T-cell (primary cell): ENCODE data around the gene CBFA2T3. TPM values are rescaled to one million over a fixed set of nuclear protein-coding genes. Genes with fewer than 3 reads are reported as not detected.

ENCODE experiments used
- ATAC-seq, 4 experiments: fragments of 200-7000 bp in 3 of 4; fragments of 150-1000 bp in 1 of 4; cut with Tn5 transposase; replicated peaks in 1 of 4; 1 replicate in 3 of 4; 2 replicates in 1 of 4; pipeline ENCODE4 v1.10.0; 2021; ENCODE audit warnings: moderate library complexity in 3 of 4, mild to moderate bottlenecking in 2 of 4, moderate number of reproducible peaks in 1 of 4
- CTCF ChIA-PET, 2 donors: fragments of 300-600 bp; sonication (Branson Sonifier 250); formaldehyde crosslinking; loops; one replicate each; lab custom pipeline; 2022; ENCODE audit warnings: antibody characterized with exemption in 2 of 2; lab: Charles Lee
- POLR2A ChIA-PET, 2 donors: fragments of 300-600 bp; sonication (Branson Sonifier 250); formaldehyde crosslinking; loops; one replicate each; lab custom pipeline; 2022; ENCODE audit warnings: antibody characterized with exemption in 2 of 2; lab: Charles Lee
- DNase-seq, 35 experiments: peaks; one replicate each; pipeline versions ENCODE4 v3.0.0 to v3.0.0-alpha.2; 2013 to 2023
- H3K27ac ChIP-seq: one replicate; pipeline ENCODE4 v1.5.1; 2013; ENCODE audit warnings: low read length
- H3K27me3 ChIP-seq, 2 experiments: replicated peaks in 1 of 2; 1 replicate in 1 of 2; 2 replicates in 1 of 2; pipeline versions ENCODE4 v1.6.1 to v1.7.0; 2013; ENCODE audit warnings: low read length in 1 of 2, mixed read lengths in 1 of 2; ENCODE audit not compliant: control insufficient read depth in 2 of 2, insufficient read depth in 2 of 2; ENCODE audit errors: extremely low read depth in 1 of 2
- H3K36me3 ChIP-seq, 2 donors: 1 replicate in 1 of 2; 2 replicates in 1 of 2; pipeline versions ENCODE4 v1.6.1 to v1.7.0; 2013; ENCODE audit warnings: low read length in 1 of 2; ENCODE audit not compliant: control insufficient read depth in 2 of 2, insufficient read depth in 1 of 2; ENCODE audit errors: extremely low read depth in 1 of 2
- H3K4me1 ChIP-seq, 2 experiments: 1 replicate in 1 of 2; 2 replicates in 1 of 2; pipeline versions ENCODE4 v1.6.1 to v1.7.0; 2013; ENCODE audit warnings: low read length in 2 of 2, mixed read lengths in 1 of 2; ENCODE audit not compliant: insufficient read depth in 2 of 2, control insufficient read depth in 1 of 2; ENCODE audit errors: extremely low read depth in 1 of 2
- H3K4me3 ChIP-seq, 2 donors: 1 replicate in 1 of 2; 2 replicates in 1 of 2; pipeline versions ENCODE4 v1.5.1 to v1.7.0; 2013; ENCODE audit warnings: mild to moderate bottlenecking in 2 of 2, low read length in 1 of 2, moderate library complexity in 1 of 2; ENCODE audit not compliant: control insufficient read depth in 1 of 2; ENCODE audit errors: extremely low read depth in 1 of 2
- H3K9me3 ChIP-seq: 2 replicates; pipeline ENCODE4 v1.7.0; 2013
- H3K27ac Mint-ChIP-seq, 2 donors: one replicate each; pipeline ENCODE4 v1.8.0; 2020 to 2021; ENCODE audit warnings: mild to moderate bottlenecking in 2 of 2, mixed read lengths in 2 of 2
- H3K27me3 Mint-ChIP-seq, 2 donors: one replicate each; pipeline ENCODE4 v1.8.0; 2021 to 2022; ENCODE audit warnings: mixed read lengths in 2 of 2
- H3K36me3 Mint-ChIP-seq: one replicate; pipeline ENCODE4 v1.8.0; 2021; ENCODE audit warnings: mixed read lengths
- H3K4me1 Mint-ChIP-seq, 3 donors: one replicate each; pipeline ENCODE4 v1.8.0; 2020 to 2022; ENCODE audit warnings: mixed read lengths in 3 of 3, mild to moderate bottlenecking in 1 of 3
- H3K4me3 Mint-ChIP-seq, 3 donors: one replicate each; pipeline ENCODE4 v1.8.0; 2020 to 2022; ENCODE audit warnings: mild to moderate bottlenecking in 3 of 3, mixed read lengths in 3 of 3, moderate library complexity in 3 of 3
- H3K9me3 Mint-ChIP-seq, 3 donors: one replicate each; pipeline ENCODE4 v1.8.0; 2020 to 2022; ENCODE audit warnings: mixed read lengths in 3 of 3
- WGBS: methylation state at CpG from one replicate; pipeline ENCODE4 v1.1.5; 2013; ENCODE audit warnings: missing lambda C conversion rate; ENCODE audit not compliant: insufficient coverage; 5-methylcytosine and 5-hydroxymethylcytosine counted together
- total RNA-seq, 35 experiments: library from RNA in 6 of 35; stranded (reverse) in 6 of 35; fragments of 120-200 nt in 1 of 35; gene quantifications; one replicate each; pipeline versions ENCODE4 v1.2.1 to v1.2.4 and lab custom pipeline; 2013 to 2026

CBFA2T3 gene
- total RNA-seq, 5 donors from 2014 or later (not counting 1 experiment from before 2014, with no cell fraction given), result 2.0 to 4.0 (median 2.1) TPM

- no peak for DNase-seq
- H3K27me3 Mint-ChIP-seq, result no peaks in the 10 kb centered on the region
- ChIA-PET CTCF (no interaction called here), POLR2A (no interaction called here)
- H3K4me1 Mint-ChIP-seq, result no peaks in the 10 kb centered on the region
- H3K4me3 Mint-ChIP-seq, result no peak overlapping the region
- no peak overlapping the region for H3K4me3 ChIP-seq
- H3K9me3 Mint-ChIP-seq, result no peaks in the 10 kb centered on the region
- H3K27ac ChIP-seq, result no peak overlapping the region
- no peaks in the 10 kb centered on the region for H3K36me3 Mint-ChIP-seq
- H3K9me3 ChIP-seq, result no peaks in the 10 kb centered on the region
- no peak overlapping the region for H3K27ac Mint-ChIP-seq
- 69% methylated on average over 10 of the region's 16 CpGs for WGBS
- H3K27me3 ChIP-seq, result peaks cover 0 to 18% of the 10 kb centered on the region in 2 experiments
- H3K36me3 ChIP-seq, result no peaks in the 10 kb centered on the region
- no peak for ATAC-seq
- H3K4me1 ChIP-seq, result no peaks in the 10 kb centered on the region
These were observed 71.0 kb downstream of the CBFA2T3 start for GRCh38 chr16:88906020-88906419.

GRCh38 chr16:88905563-88905962 lies 71.4 kb downstream of the CBFA2T3 start:
- Histone ChIP-seq H3K27me3 (peaks cover 0 to 19% of the 10 kb centered on the region in 2 experiments), H3K4me3 (no peak overlapping the region), H3K9me3 (no peaks in the 10 kb centered on the region), H3K4me1 (no peaks in the 10 kb centered on the region), H3K36me3 (no peaks in the 10 kb centered on the region), H3K27ac (no peak overlapping the region)
- WGBS, result 67% methylated on average over 3 of the region's 13 CpGs
- ChIA-PET POLR2A (no interaction called here), CTCF (no interaction called here)
- DNase-seq (peak in 2 of 35 experiments; percentile 9 to 21), ATAC-seq (no peak)
- Mint-ChIP-seq H3K4me3 (no peak overlapping the region), H3K36me3 (no peaks in the 10 kb centered on the region), H3K27me3 (no peaks in the 10 kb centered on the region), H3K4me1 (no peaks in the 10 kb centered on the region), H3K27ac (no peak overlapping the region), H3K9me3 (no peaks in the 10 kb centered on the region)

- ChIA-PET POLR2A (no interaction called here), CTCF (interaction anchor here in 1 of 2 donors (0.5 kb wide), 1 partner anchor 1072 kb away, joined by 5 read pairs; no protein-coding TSS in a partner anchor)
- no peak for ATAC-seq
- H3K4me1 ChIP-seq, result no peaks in the 10 kb centered on the region
- no peak overlapping the region for H3K4me3 ChIP-seq
- no peak overlapping the region for H3K4me3 Mint-ChIP-seq
- H3K9me3 ChIP-seq, result no peaks in the 10 kb centered on the region
- no peaks in the 10 kb centered on the region for H3K9me3 Mint-ChIP-seq
- H3K36me3 Mint-ChIP-seq, result no peaks in the 10 kb centered on the region
- no peaks in the 10 kb centered on the region for H3K27me3 Mint-ChIP-seq
- 91% methylated on average over 13 of the region's 21 CpGs for WGBS
- peaks cover 0 to 20% of the 10 kb centered on the region in 2 experiments for H3K27me3 ChIP-seq
- DNase-seq, result no peak
- no peak overlapping the region for H3K27ac Mint-ChIP-seq
- H3K36me3 ChIP-seq, result no peaks in the 10 kb centered on the region
- no peak overlapping the region for H3K27ac ChIP-seq
- no peaks in the 10 kb centered on the region for H3K4me1 Mint-ChIP-seq
These were observed 72.2 kb downstream of the CBFA2T3 start for GRCh38 chr16:88904676-88905365.

- peaks cover 0 to 20% of the 10 kb centered on the region in 2 experiments for H3K27me3 ChIP-seq
- no peaks in the 10 kb centered on the region for H3K4me1 Mint-ChIP-seq
- ATAC-seq (no peak), DNase-seq (no peak)
- H3K4me3 ChIP-seq, result no peak overlapping the region
- no peaks in the 10 kb centered on the region for H3K36me3 ChIP-seq
- WGBS, result 90% methylated on average over 11 of the region's 14 CpGs
- H3K4me1 ChIP-seq, result no peaks in the 10 kb centered on the region
- no peaks in the 10 kb centered on the region for H3K27me3 Mint-ChIP-seq
- H3K27ac Mint-ChIP-seq, result no peak overlapping the region
- no peaks in the 10 kb centered on the region for H3K9me3 ChIP-seq
- ChIA-PET POLR2A (no interaction called here), CTCF (no interaction called here)
- no peak overlapping the region for H3K27ac ChIP-seq
- H3K36me3 Mint-ChIP-seq, result no peaks in the 10 kb centered on the region
- no peaks in the 10 kb centered on the region for H3K9me3 Mint-ChIP-seq
- no peak overlapping the region for H3K4me3 Mint-ChIP-seq
These were observed 73.7 kb downstream of the CBFA2T3 start for GRCh38 chr16:88903267-88903666.

- 53% methylated on average over 15 of the region's 16 CpGs for WGBS
- H3K4me1 ChIP-seq, result no peaks in the 10 kb centered on the region
- H3K9me3 Mint-ChIP-seq, result no peaks in the 10 kb centered on the region
- ChIA-PET POLR2A (no interaction called here), CTCF (no interaction called here)
- no peak overlapping the region for H3K4me3 ChIP-seq
- no peaks in the 10 kb centered on the region for H3K36me3 ChIP-seq
- H3K27me3 ChIP-seq, result peaks cover 0 to 22% of the 10 kb centered on the region in 2 experiments
- no peaks in the 10 kb centered on the region for H3K4me1 Mint-ChIP-seq
- H3K36me3 Mint-ChIP-seq, result no peaks in the 10 kb centered on the region
- DNase-seq (no peak), ATAC-seq (no peak)
- no peak overlapping the region for H3K27ac Mint-ChIP-seq
- H3K9me3 ChIP-seq, result no peaks in the 10 kb centered on the region
- H3K4me3 Mint-ChIP-seq, result no peak overlapping the region
- no peak overlapping the region for H3K27ac ChIP-seq
- no peaks in the 10 kb centered on the region for H3K27me3 Mint-ChIP-seq
These were observed 74.3 kb downstream of the CBFA2T3 start for GRCh38 chr16:88902744-88903143.

- DNase-seq (no peak), ATAC-seq (no peak)
- H3K36me3 Mint-ChIP-seq, result no peaks in the 10 kb centered on the region
- H3K9me3 Mint-ChIP-seq, result no peaks in the 10 kb centered on the region
- peaks cover 0 to 22% of the 10 kb centered on the region in 2 experiments for H3K27me3 ChIP-seq
- no peaks in the 10 kb centered on the region for H3K4me1 Mint-ChIP-seq
- no peak overlapping the region for H3K27ac ChIP-seq
- ChIA-PET POLR2A (no interaction called here), CTCF (no interaction called here)
- no peak overlapping the region for H3K27ac Mint-ChIP-seq
- H3K9me3 ChIP-seq, result no peaks in the 10 kb centered on the region
- no peak overlapping the region for H3K4me3 ChIP-seq
- no peaks in the 10 kb centered on the region for H3K4me1 ChIP-seq
- WGBS, result 90% methylated on average over 26 of the region's 26 CpGs
- H3K4me3 Mint-ChIP-seq, result no peak overlapping the region
- H3K36me3 ChIP-seq, result no peaks in the 10 kb centered on the region
- H3K27me3 Mint-ChIP-seq, result no peaks in the 10 kb centered on the region
These were observed 75.2 kb downstream of the CBFA2T3 start for GRCh38 chr16:88901718-88902337.
